ENCODE data around the gene UNC119.
"Not testable (repeated sequence)": the region's sequence is repeated elsewhere in the genome, so short reads cannot be mapped to it uniquely, and the experiment has no call there.

UNC119 gene

DNA sequence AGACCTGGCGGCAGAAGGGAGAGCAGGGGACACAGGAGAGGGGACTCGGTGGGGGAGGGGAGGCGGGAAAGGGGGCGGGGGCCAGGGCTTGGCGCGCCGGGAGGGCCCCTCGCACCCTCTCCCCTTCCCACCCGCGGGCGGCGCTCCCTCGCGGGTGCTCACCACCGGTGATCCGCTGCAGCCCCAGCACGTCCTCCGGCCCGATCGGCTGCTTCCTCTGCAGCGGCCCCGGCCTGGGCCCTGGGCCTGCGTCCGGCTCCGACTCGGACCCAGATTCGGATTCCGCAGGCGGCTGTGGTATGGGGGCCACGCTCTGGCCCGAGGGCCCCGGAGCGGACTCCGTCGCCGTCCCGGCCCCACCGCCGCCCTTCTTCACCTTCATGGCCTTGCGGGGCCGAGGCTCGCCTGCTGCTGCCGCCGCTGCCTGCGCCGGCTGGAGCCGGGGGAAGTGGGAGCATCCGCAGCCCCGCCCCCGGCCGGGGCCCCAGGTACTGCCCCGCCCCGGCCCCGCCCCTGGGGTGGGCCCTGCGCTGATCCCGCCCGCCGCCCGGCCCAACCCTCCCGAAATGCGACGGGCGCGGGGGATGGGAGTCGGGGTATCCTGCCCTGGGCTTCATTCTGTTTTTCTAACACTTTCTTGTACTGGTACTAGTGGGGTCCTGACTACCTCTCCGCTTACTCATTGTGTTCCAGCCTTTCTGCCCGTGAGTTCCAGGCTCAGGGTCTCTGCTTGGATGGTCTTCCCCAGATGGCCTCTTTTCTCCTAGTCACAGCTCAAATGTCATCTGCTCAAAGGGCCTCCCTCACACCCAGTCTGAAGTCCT, at the start of gene UNC119:
Gene UNC119 (minus strand): TSS at position 449 of the 824 bp plus-strand sequence. CDS start 67 bp downstream, at position 382.
- peak; percentile 58 for DNase-seq

DNA sequence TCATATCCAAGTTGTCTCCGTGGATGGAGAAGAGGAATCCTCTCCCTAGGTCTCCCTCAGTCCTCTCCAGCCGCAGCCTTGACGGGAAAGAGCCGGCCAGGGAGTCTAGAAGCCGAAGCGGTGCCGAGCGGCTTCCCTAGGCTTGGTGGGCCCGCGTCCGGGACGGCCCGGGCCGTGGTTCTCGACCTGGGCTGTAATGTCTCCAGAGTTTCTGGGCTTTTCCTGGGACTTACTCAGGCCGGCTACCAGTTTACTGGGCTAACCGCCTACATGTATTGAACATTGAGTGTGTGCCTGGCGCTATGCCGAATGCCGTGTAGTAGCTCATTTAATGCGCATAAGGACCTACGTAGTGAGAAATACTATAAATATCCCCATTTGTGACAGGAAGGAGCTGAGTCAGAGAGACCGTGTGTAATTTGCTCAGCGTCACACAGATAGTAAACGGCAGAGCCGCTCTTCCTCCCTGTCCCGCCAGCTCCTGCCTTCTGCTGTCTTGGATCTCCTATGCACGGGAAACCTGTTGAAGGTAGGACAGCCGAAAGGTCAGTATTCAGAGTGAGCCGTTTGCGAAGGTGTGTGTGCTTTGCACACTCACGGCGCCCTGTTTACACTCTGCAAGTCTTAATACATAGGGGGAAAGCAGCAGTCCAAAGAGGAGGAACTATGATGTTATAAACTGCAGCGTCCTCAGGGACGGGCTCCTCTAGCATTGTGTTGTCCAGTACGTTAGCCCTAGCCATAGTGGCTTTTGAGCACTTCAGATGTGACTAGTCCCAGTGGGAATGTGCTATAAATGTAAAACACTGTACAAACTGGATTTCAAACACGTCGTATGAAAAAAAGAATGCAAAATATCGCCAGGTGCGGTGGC, 47.1 kb upstream of the UNC119 start:
- DNase-seq, result peak; percentile 41

DNA sequence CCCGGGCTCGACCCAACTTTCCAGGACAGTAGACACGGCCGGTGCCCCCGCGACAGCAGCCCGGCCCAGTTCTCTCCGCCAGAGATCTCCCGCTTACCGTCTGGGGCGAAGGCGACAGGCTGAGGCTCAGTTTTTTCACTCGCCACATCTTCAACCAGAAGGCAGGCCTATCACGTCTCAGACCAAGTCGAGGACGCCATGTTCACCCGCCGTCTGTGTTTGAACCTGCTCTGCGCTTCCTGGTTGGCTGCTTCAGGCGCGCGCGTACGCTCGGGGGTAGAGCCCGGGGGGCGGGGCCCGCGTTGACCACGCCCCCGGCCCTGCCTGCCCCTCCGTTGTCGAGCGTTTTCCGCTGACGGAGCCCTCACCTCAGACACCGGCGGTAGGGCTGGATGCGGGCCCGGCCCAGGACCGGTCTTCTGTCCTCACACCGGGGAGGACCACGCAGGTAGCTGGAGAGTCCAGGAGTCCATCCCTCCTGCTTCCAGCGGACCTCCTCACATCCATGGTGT, 46.4 kb upstream of the UNC119 start, which contains the start of gene SPAG5:
Gene SPAG5 (minus strand): TSS at position 227 of the 512 bp plus-strand sequence. CDS start 79 bp downstream, at position 148.
- peak; percentile 92 for DNase-seq

- no peak for DNase-seq
Measured at GRCh38 chr17:28598389-28598788, 46.0 kb upstream of the UNC119 start.

- no peak for DNase-seq
Measured at GRCh38 chr17:28597606-28598383, 45.4 kb upstream of the UNC119 start.

- DNase-seq, result no peak
Measured at GRCh38 chr17:28592260-28592659, 39.8 kb upstream of the UNC119 start.

- DNase-seq, result no peak
Measured at GRCh38 chr17:28585851-28586250, 33.4 kb upstream of the UNC119 start.

- no peak for DNase-seq
Measured at GRCh38 chr17:28584434-28584833, 32.0 kb upstream of the UNC119 start.

GRCh38 chr17:28582513-28582912, 30.1 kb upstream of the UNC119 start:
- DNase-seq, result no peak

DNA sequence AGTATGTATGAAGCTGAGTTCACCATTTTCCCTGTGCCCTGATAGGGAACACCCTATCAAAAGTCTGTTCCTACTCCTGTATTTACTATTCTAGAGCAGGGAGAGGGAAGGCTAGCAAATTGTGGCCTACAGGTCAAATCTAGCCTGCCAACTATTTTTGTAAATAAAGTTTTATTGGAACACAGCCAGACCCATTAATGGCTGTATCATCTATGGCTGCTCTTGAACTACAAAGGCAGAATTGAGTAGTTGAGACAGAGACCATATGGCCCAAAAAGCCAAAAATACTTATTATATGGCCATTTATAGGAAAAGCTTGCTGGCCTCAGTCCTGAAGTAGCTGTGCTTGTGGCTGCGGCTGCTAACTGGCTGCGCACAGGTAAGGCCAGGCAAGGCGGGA, 28.5 kb upstream of the UNC119 start:
- DNase-seq, result no peak

DNA sequence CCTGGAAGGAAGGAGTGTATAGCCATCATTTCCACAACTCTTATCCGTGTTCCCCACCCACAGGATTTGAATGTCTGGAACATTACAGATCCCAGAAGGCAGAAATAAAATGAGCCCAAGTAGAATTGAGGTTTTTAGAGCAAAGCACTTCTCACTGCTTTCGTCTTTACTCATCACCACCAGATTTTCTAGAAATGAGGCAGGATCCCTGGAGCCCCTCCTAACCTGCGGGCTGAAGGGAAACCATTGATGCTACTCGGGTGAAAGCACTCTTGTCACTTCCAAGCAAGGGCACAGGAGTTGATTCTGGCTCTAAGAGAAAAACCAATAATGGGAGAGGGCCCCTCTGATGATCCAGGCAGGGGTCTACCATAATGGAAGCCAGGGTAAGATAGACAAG, 27.1 kb upstream of the UNC119 start:
- DNase-seq, result no peak

DNA sequence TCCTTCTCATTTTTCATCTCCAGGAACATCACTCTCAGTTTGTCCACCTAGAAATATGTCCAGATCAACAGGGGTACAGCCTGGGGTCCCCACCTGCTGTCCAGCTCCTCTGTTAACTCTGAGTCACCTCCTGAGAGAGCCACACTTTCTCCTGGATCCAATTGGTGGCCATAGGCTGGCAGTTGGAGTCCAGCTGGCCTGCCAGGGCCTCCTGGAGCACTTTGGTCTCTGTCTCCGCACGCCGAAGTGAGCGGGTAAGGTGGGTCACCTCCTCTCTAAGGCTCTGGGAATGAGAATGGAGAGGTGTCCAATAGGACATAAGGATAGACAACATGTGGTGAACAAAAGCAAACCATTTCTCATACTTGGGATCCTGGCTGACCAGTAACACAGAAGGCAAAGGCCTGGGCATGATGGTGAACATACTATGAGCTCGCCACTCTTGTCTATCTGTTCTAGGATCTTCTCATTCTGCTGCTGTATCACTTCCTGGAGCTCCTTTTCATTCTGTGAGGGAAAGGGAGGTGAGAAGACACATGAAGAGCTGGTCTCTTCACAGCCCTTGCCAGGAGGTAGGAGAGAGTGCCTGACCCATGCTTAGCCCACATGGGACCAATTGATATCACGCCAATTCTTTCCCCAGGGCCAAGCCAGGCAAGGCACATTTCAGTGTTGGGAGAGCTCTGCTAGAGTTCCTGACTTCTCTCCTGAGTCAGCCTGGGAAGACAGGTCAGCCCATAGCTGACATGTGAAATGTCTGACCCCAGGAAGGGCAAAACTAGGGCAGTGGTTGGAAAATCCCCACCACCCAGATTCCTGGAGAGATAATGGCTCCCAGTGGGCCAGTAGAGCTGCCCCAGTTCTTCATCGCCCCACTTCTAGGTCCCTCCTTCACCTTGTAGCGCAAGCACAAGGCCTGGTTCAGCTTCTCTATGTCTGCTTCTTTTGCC, 26.1 kb upstream of the UNC119 start:
- DNase-seq, result no peak

DNA sequence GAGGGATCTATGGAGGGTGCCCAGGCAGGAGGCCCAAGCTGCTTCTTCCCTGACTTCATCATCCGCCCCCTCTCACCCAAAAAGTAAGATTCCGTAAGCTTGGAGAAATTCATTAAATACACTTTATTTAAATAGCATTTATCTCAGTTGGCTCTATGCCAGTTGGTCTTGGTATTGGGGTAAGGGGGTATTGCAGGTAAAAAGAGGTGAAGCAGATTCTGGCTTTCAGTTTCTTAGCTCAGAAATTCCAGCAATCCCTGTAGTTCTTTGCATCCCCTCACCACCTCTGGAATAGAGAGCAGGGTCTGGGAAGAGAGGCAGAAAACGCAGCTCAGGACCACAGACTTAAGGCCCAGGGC, 25.0 kb upstream of the UNC119 start:
- no peak for DNase-seq

DNA sequence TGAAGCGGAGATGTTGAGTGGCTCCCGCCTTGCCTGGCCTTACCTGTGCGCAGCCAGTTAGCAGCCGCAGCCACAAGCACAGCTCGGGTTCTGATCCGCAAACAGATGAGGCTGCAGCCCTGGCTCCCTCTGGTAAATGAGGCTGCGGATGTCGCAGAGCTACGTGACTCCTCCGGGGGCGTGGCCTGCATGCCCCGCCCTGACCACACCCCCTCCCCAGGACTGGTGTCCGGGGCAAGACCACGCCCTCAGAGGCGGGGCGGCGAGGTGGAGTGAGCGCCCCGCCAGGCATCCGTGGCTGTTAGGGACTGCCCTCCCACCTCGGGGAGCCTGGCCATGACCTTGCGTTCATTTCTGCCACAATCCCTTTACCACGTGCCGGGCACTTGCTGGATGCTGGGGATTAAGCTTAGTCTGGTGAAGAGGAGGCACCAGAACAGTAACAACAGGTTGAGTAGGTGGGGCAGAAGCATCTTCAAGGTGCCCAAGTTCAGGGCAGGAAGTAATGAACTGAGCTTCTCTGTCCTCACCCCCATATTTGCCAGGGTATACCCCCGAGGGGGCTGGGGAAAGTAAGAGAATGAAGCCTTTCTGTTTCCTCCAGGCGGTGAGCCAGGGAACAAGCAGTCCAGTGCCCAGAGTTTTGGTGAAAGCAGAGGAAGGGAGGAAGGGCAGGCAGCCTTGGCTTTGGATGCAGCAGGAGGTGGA, 24.5 kb upstream of the UNC119 start, which contains the start of gene ALDOC:
Gene ALDOC (minus strand): TSS at position 138 of the 708 bp plus-strand sequence. CDS start 1,363 bp downstream, outside the sequence.
- DNase-seq, result peak; percentile 74

DNA sequence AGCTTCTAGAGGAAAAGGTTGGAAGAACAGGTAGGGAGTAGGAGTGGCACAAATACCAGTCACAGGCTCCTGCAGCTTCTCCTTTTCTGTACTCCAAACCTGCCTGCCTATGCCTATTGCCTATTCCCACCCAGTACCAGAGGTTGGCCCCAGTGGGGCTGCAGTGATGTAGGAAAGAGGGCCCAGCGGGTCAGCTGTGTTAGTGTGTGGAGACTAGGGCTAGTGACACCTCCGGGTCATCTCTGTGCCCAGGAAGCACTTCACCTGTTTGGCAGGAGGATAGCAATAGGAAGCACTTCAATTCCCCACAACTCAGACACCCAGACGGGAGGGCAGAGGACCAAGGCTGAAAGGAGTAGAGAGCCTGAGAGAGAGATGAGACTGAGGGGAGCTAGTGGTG, 23.6 kb upstream of the UNC119 start:
- not testable (repeated sequence) for DNase-seq

GRCh38 chr17:28575126-28575795, 22.8 kb upstream of the UNC119 start:
- no peak for DNase-seq

GRCh38 chr17:28574526-28574925, 22.1 kb upstream of the UNC119 start:
- no peak for DNase-seq

- no peak for DNase-seq
Measured at GRCh38 chr17:28573966-28574480, 21.6 kb upstream of the UNC119 start.

DNA sequence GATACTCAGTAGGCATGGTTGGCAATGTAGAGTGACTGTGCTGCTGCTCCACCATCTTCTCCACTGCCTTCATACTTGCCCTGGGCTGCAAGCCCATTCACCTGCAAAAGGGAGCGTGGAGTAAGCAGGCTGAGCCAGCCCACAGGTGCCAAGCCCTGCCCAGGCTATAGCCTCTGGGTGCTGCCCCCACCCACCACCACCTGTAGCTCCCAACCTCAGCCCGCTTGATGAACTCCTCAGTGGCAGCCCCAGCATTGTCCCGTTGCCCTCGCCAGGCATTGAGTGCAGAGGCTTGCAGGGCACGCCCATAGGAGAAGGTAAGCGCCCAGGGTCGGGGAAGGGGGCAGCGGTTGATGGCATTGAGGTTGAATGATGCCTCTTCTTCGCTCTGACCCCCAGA, 21.1 kb upstream of the UNC119 start:
- no peak for DNase-seq

DNA sequence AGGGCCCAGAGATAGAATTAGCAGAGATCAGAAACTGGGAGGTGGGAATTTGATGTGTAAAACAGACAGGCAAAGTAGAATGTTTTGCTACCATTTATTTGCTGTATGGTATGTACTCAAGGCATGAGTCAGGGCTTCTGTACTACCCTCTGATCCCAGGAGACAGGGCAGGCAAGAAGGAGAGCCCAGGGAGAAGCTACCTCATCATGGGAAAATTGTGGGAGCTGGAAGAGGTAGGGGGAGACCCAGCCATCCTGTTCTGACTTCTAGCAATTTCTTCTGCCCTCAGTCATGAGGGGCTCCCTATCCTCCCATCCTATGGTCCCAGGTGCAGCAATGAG, 20.6 kb upstream of the UNC119 start:
- DNase-seq, result no peak

Measured in GDM1 (cell line).